Stimulated activated memory B cell treated with anti-CD40 and anti-IgM and Interleukin-4, amounts not matched to agents 10 μg/mL and 1 μg/mL and 100 μg/mL, for 72 hours (primary cell): ENCODE results near the gene RTKN2.

Experiments used
- ATAC-seq: fragments of 150-1000 bp; cut with Tn5 transposase; 2 replicates; pipeline ENCODE4 v1.10.0; 2021
- H3K27ac Mint-ChIP-seq: one replicate; pipeline ENCODE4 v1.8.0; 2022; ENCODE audit warnings: mild to moderate bottlenecking, mixed read lengths
- H3K27me3 Mint-ChIP-seq: one replicate; pipeline ENCODE4 v1.8.0; 2022; ENCODE audit warnings: mixed read lengths
- H3K36me3 Mint-ChIP-seq: one replicate; pipeline ENCODE4 v1.8.0; 2022; ENCODE audit warnings: mixed read lengths
- H3K4me1 Mint-ChIP-seq: one replicate; pipeline ENCODE4 v1.8.0; 2022; ENCODE audit warnings: mixed read lengths
- H3K4me3 Mint-ChIP-seq: one replicate; pipeline ENCODE4 v1.8.0; 2022; ENCODE audit warnings: mild to moderate bottlenecking, moderate library complexity, mixed read lengths
- H3K9me3 Mint-ChIP-seq: one replicate; pipeline ENCODE4 v1.8.0; 2022; ENCODE audit warnings: mixed read lengths

Gene RTKN2

GRCh38 chr10:62154231-62154630 lies 114.4 kb downstream of the RTKN2 start:
- H3K36me3 Mint-ChIP-seq, result no peaks in the 10 kb centered on the region

GRCh38 chr10:62153191-62153590 lies 115.5 kb downstream of the RTKN2 start:
- H3K4me3 Mint-ChIP-seq, result no peak overlapping the region
- no peak overlapping the region for H3K27ac Mint-ChIP-seq
- ATAC-seq, result no peak
- H3K9me3 Mint-ChIP-seq, result no peaks in the 10 kb centered on the region
- H3K4me1 Mint-ChIP-seq, result no peaks in the 10 kb centered on the region
- no peaks in the 10 kb centered on the region for H3K36me3 Mint-ChIP-seq
- H3K27me3 Mint-ChIP-seq, result no peaks in the 10 kb centered on the region

More at GRCh38 chr10:62154231-62154630, 114.4 kb downstream of the RTKN2 start:
- Mint-ChIP-seq H3K9me3 (no peaks in the 10 kb centered on the region), H3K4me1 (no peaks in the 10 kb centered on the region), H3K4me3 (no peak overlapping the region), H3K27ac (no peak overlapping the region), H3K27me3 (no peaks in the 10 kb centered on the region)
- ATAC-seq, result no peak

- no peak overlapping the region for H3K4me3 Mint-ChIP-seq
- ATAC-seq, result no peak
- H3K4me1 Mint-ChIP-seq, result peaks cover 5% of the 10 kb centered on the region
- H3K27me3 Mint-ChIP-seq, result no peaks in the 10 kb centered on the region
- no peak overlapping the region for H3K27ac Mint-ChIP-seq
- no peaks in the 10 kb centered on the region for H3K36me3 Mint-ChIP-seq
- no peaks in the 10 kb centered on the region for H3K9me3 Mint-ChIP-seq
Observed at GRCh38 chr10:62149621-62150020, 119.0 kb downstream of the RTKN2 start.

GRCh38 chr10:62148155-62148554 lies 120.5 kb downstream of the RTKN2 start:
- Mint-ChIP-seq H3K9me3 (no peaks in the 10 kb centered on the region), H3K4me3 (no peak overlapping the region), H3K27ac (no peak overlapping the region), H3K4me1 (peaks cover 5% of the 10 kb centered on the region), H3K36me3 (no peaks in the 10 kb centered on the region), H3K27me3 (no peaks in the 10 kb centered on the region)
- ATAC-seq, result no peak

- Mint-ChIP-seq H3K9me3 (no peaks in the 10 kb centered on the region), H3K4me3 (no peak overlapping the region), H3K36me3 (no peaks in the 10 kb centered on the region), H3K4me1 (peaks cover 5% of the 10 kb centered on the region), H3K27ac (no peak overlapping the region), H3K27me3 (no peaks in the 10 kb centered on the region)
- peak; percentile 16 for ATAC-seq
Observed at GRCh38 chr10:62147425-62147824, 121.2 kb downstream of the RTKN2 start.

- Mint-ChIP-seq H3K27ac (no peak overlapping the region), H3K4me3 (no peak overlapping the region), H3K36me3 (peaks cover 6% of the 10 kb centered on the region), H3K4me1 (no peaks in the 10 kb centered on the region), H3K9me3 (peaks cover 3% of the 10 kb centered on the region), H3K27me3 (no peaks in the 10 kb centered on the region)
- no peak for ATAC-seq
Observed at GRCh38 chr10:62136931-62137330, 131.7 kb downstream of the RTKN2 start.

GRCh38 chr10:62133618-62134017 lies 135.0 kb downstream of the RTKN2 start:
- Mint-ChIP-seq H3K4me3 (no peak overlapping the region), H3K36me3 (peaks cover 11% of the 10 kb centered on the region), H3K27me3 (no peaks in the 10 kb centered on the region), H3K4me1 (no peaks in the 10 kb centered on the region), H3K27ac (no peak overlapping the region), H3K9me3 (peaks cover 6% of the 10 kb centered on the region)
- no peak for ATAC-seq
